Measurements from ENCODE around the gene FARP1.

- TF ChIP-seq MAX (IDR thresholded peaks at IDR 0.05) (no peak), RAD21 (IDR thresholded peaks at IDR 0.05; ENCODE audit: low read depth) (no peak), EP300 (IDR thresholded peaks at IDR 0.05; ENCODE audit: borderline replicate concordance) (no peak), YY1 (IDR thresholded peaks at IDR 0.05; ENCODE audit: low read depth) (no peak), NFIC (IDR thresholded peaks at IDR 0.05) (no peak), TAF1 (IDR thresholded peaks at IDR 0.05; ENCODE audit: low read depth) (no peak), TCF12 (IDR thresholded peaks at IDR 0.05; ENCODE audit: low read depth) (no peak), EGR1 (IDR thresholded peaks at IDR 0.05) (no peak), CREB1 (IDR thresholded peaks at IDR 0.05; ENCODE audit: low read depth) (no peak), CEBPB (IDR thresholded peaks at IDR 0.05) (0 out of 2 replicates have a peak, but pooled peaks have one; percentile 6), FOXM1 (IDR thresholded peaks at IDR 0.05; ENCODE audit: borderline replicate concordance, low read depth) (no peak), USF1 (IDR thresholded peaks at IDR 0.05) (no peak), TEAD4 (IDR thresholded peaks at IDR 0.05) (no peak)
- TF ChIP-seq, protein P1, sequence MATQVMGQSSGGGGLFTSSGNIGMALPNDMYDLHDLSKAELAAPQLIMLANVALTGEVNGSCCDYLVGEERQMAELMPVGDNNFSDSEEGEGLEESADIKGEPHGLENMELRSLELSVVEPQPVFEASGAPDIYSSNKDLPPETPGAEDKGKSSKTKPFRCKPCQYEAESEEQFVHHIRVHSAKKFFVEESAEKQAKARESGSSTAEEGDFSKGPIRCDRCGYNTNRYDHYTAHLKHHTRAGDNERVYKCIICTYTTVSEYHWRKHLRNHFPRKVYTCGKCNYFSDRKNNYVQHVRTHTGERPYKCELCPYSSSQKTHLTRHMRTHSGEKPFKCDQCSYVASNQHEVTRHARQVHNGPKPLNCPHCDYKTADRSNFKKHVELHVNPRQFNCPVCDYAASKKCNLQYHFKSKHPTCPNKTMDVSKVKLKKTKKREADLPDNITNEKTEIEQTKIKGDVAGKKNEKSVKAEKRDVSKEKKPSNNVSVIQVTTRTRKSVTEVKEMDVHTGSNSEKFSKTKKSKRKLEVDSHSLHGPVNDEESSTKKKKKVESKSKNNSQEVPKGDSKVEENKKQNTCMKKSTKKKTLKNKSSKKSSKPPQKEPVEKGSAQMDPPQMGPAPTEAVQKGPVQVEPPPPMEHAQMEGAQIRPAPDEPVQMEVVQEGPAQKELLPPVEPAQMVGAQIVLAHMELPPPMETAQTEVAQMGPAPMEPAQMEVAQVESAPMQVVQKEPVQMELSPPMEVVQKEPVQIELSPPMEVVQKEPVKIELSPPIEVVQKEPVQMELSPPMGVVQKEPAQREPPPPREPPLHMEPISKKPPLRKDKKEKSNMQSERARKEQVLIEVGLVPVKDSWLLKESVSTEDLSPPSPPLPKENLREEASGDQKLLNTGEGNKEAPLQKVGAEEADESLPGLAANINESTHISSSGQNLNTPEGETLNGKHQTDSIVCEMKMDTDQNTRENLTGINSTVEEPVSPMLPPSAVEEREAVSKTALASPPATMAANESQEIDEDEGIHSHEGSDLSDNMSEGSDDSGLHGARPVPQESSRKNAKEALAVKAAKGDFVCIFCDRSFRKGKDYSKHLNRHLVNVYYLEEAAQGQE (IDR thresholded peaks at IDR 0.05; ENCODE audit: low read depth): no peak
Measured at GRCh38 chr13:98495627-98496478, 353.0 kb downstream of the FARP1 start.
